Stimulated activated CD8-positive, alpha-beta memory T cell treated with anti-CD3 and anti-CD28 coated beads, Interleukin-7, amount 100 ng/mL, for 24 hours (primary cell): ENCODE results near the gene NFKB1.

ENCODE experiments used
- DNase-seq: peaks from one replicate; pipeline ENCODE4 v3.0.0-alpha.2; 2020; ENCODE audit warnings: low read depth

Gene NFKB1

GRCh38 chr4:102631616-102632015, 130.5 kb downstream of the NFKB1 start:
- no peak for DNase-seq

- DNase-seq = no peak
Measured at GRCh38 chr4:102632241-102633065, 131.3 kb downstream of the NFKB1 start.

- no peak for DNase-seq
Measured at GRCh38 chr4:102633100-102633499, 131.9 kb downstream of the NFKB1 start.

- DNase-seq = no peak
Measured at GRCh38 chr4:102637391-102637790, 136.2 kb downstream of the NFKB1 start.

DNA sequence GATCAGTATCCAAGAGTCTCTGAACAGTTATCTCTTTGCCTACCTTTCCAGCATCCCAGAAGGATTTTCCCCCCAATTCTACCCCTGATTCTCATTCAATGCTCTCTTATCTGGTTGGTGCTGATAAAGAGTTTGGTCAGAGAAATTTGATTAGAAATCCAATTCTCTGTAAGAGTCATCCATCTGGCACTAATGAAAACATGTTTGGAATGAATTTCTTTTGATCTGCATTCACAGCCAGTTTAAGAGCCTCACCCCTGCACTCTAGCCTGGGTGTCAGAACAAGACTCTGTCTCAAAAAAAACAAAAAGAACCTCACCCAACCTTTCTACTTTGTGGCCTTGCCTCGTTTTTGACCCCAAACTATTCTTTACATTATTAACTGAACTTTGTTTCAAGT, 137.5 kb downstream of the NFKB1 start:
- no peak for DNase-seq

DNA sequence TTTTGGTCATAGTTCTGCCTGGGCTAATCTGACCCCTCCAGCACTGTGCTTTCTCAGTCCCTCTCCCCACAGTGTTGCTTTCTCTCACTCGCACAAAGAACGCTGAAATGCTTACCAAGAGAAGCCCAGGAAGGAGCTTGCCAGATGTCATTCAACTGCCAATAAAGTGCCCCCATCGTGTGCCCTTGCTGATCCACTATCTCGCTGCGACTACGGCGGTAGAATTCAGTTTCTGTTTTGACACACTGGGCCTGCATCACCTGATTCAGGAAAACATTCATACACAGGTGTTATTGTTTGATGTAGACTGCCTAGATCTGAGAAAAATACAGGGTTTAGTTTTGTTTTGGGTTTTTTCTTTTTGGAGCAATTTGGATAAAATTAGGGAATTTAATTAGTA, 138.4 kb downstream of the NFKB1 start:
- no peak for DNase-seq

DNA sequence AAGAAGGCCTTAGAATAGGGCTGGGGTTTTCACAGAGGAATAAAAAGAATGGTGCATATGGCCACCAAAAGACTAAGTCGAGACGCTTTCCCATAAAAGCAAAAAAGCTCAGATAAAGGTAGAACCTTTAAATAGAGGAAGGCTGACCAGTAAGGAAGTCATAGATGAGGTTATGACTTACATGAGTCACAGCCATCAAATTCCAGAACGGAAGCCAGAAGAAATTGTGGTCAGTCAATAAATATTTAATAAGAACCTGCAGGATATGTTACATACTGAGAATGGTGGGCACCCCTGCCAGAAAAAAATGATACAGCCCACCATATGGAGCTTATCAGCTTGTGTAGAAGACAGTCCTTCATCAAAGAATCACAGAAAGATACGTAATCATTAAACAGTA, 139.5 kb downstream of the NFKB1 start:
- no peak for DNase-seq

- no peak for DNase-seq
Measured at GRCh38 chr4:102641793-102642192, 140.6 kb downstream of the NFKB1 start.

GRCh38 chr4:102642631-102643298, 141.6 kb downstream of the NFKB1 start:
- no peak for DNase-seq

- no peak for DNase-seq
Measured at GRCh38 chr4:102647117-102647516, 146.0 kb downstream of the NFKB1 start.

GRCh38 chr4:102657206-102657605, 156.0 kb downstream of the NFKB1 start:
- no peak for DNase-seq

DNA sequence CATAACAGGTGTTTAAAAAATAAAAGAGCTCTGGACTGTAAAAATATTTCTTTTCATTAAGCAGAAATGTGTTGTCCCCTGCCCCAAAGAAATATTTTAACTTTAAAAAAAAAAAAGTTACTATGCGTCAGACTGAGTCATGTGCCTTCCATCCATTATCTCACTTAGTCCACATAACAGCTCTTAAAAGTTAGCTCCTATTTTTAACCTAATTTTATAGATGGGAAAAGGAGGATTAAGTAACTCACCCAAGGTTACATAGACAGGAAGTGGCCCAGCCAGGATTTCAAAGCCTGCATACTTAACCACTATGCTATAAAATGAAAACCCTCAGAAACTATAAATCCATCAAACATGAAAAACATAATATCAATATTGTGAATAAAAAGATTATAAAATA, 161.9 kb downstream of the NFKB1 start:
- DNase-seq = no peak

GRCh38 chr4:102665527-102665926, 164.4 kb downstream of the NFKB1 start:
- no peak for DNase-seq
